Upper lobe of right lung (tissue), 1 donor: ENCODE data around the gene GNL2. TPM values are rescaled to one million over a fixed set of nuclear protein-coding genes. Genes with fewer than 3 reads are reported as not detected.

Source experiments
- ATAC-seq: fragments of 200-7000 bp; cut with Tn5 transposase; one replicate; pipeline ENCODE4 v1.9.1; 2020; ENCODE audit warnings: mild to moderate bottlenecking, moderate library complexity
- DNase-seq: peaks from one replicate; pipeline ENCODE4 v3.0.0-alpha.2; 2020
- H3K27ac ChIP-seq: fragments of 200-600 bp; one replicate; pipeline ENCODE4 v1.8.0; 2022
- H3K27me3 ChIP-seq: fragments of 200-600 bp; one replicate; pipeline ENCODE4 v1.8.0; 2022; ENCODE audit warnings: mild to moderate bottlenecking
- H3K36me3 ChIP-seq: fragments of 200-600 bp; one replicate; pipeline ENCODE4 v1.8.0; 2022
- H3K4me1 ChIP-seq: fragments of 200-600 bp; one replicate; pipeline ENCODE4 v1.8.0; 2022
- H3K4me3 ChIP-seq: fragments of 200-600 bp; one replicate; pipeline ENCODE4 v1.8.0; 2022; ENCODE audit warnings: mild to moderate bottlenecking
- H3K9me3 ChIP-seq: fragments of 200-600 bp; one replicate; pipeline ENCODE4 v1.8.0; 2022
- intact Hi-C: fragments of 100-400 bp; cut with DNase I; formaldehyde crosslinking; loops from one replicate; pipeline ENCODE4 v1.11.0; 2022
- total RNA-seq: library from RNA; stranded (reverse); fragmentation: NEBNext Ultra II Directional; extraction: Animal tissue kit (Norgen Biotek cat#: 25700); gene quantifications from one replicate; pipeline ENCODE4 v1.2.1, GENCODE V29; 2021
- TF ChIP-seq, protein P1 (sequence below): fragments of 200-600 bp; IDR thresholded peaks from one replicate; pipeline ENCODE4 v1.8.0; 2022; ENCODE audit warnings: antibody characterized with exemption
- donor health status: DM: no; HTN: yes; CAD: no; lungs with severe emphysema.

Gene GNL2
- total RNA-seq, 1 donor from 2014 or later: 36.5 TPM

DNA sequence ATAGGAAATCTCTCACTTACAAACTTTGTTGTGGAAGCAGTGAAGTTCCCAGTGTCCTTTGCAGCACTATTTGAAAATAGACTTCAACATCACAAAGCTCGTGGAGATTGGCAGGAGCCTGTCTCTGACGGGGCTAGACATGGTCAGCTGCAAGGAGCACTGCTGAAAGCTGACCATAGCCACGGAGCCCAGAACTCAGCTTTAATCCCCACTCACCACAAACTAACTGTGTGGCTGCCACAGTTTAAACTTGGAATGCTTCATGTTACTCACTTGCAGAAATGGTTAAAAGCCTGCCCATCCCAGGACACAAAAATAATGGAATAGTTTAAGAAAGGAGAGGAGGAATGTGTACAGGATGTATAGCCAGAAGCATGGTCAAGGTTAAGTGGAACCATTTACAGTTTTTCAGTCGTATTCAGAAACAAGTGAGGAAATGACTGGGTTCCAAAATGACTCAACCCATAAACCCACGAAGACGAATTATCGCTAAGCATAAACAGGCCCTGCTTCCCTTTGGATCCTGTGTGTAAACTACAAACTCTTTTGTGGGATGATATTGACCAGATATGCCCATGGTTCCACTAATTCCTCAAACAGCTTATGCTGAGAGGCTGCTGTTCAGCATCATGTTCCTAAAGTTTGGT, 20.8 kb downstream of the GNL2 start:
- ATAC-seq (no peak), DNase-seq (no peak)
- TF ChIP-seq, protein P1, sequence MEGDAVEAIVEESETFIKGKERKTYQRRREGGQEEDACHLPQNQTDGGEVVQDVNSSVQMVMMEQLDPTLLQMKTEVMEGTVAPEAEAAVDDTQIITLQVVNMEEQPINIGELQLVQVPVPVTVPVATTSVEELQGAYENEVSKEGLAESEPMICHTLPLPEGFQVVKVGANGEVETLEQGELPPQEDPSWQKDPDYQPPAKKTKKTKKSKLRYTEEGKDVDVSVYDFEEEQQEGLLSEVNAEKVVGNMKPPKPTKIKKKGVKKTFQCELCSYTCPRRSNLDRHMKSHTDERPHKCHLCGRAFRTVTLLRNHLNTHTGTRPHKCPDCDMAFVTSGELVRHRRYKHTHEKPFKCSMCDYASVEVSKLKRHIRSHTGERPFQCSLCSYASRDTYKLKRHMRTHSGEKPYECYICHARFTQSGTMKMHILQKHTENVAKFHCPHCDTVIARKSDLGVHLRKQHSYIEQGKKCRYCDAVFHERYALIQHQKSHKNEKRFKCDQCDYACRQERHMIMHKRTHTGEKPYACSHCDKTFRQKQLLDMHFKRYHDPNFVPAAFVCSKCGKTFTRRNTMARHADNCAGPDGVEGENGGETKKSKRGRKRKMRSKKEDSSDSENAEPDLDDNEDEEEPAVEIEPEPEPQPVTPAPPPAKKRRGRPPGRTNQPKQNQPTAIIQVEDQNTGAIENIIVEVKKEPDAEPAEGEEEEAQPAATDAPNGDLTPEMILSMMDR: no peak
- Histone ChIP-seq H3K27me3 (no peaks in the 10 kb centered on the region), H3K4me1 (no peaks in the 10 kb centered on the region), H3K9me3 (no peaks in the 10 kb centered on the region), H3K36me3 (peaks cover 97% of the 10 kb centered on the region), H3K4me3 (no peak overlapping the region), H3K27ac (no peak overlapping the region)
- intact Hi-C loops: no loop called here

- Histone ChIP-seq H3K9me3 (no peaks in the 10 kb centered on the region), H3K27ac (no peak overlapping the region), H3K36me3 (peaks cover 99% of the 10 kb centered on the region), H3K4me3 (no peak overlapping the region), H3K4me1 (no peaks in the 10 kb centered on the region), H3K27me3 (no peaks in the 10 kb centered on the region)
- TF ChIP-seq, protein P1: no peak
- ATAC-seq (no peak), DNase-seq (no peak)
- intact Hi-C loops: no loop called here
Measured at GRCh38 chr1:37570528-37571334, 25.0 kb downstream of the GNL2 start.

GRCh38 chr1:37567023-37567422, 28.7 kb downstream of the GNL2 start:
- Histone ChIP-seq H3K9me3 (no peaks in the 10 kb centered on the region), H3K4me3 (no peak overlapping the region), H3K4me1 (no peaks in the 10 kb centered on the region), H3K27ac (no peak overlapping the region), H3K27me3 (no peaks in the 10 kb centered on the region), H3K36me3 (peaks cover 78% of the 10 kb centered on the region)
- TF ChIP-seq, protein P1: no peak
- intact Hi-C loops: no loop called here
- DNase-seq (no peak), ATAC-seq (no peak)

GRCh38 chr1:37564892-37565291, 30.8 kb downstream of the GNL2 start:
- Histone ChIP-seq H3K27ac (no peak overlapping the region), H3K4me3 (no peak overlapping the region), H3K27me3 (no peaks in the 10 kb centered on the region), H3K9me3 (no peaks in the 10 kb centered on the region), H3K4me1 (no peaks in the 10 kb centered on the region), H3K36me3 (peaks cover 57% of the 10 kb centered on the region)
- ATAC-seq: no peak
- intact Hi-C loops: no loop called here
- DNase-seq: no peak
- TF ChIP-seq, protein P1: no peak

DNA sequence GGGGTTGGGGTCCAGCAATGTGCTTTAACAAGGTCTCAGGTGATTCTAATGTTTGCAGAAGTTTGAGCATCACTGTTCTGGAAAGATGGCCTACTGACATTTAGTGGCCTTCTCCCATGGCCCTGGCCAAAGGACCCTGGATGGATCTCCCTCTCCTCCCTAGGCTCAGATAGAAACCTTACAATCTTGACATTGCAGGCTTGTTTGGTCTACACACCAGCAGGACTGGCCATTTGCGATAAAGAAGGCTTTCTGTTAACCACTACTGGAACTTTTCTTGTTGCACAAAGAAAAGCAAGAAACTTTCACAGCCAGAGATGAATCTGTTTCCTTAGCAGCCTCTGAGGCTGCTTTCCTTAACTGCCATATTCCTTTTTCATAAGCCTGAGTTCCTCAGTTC, 32.8 kb downstream of the GNL2 start:
- Histone ChIP-seq H3K27me3 (no peaks in the 10 kb centered on the region), H3K36me3 (peaks cover 38% of the 10 kb centered on the region), H3K27ac (no peak overlapping the region)

More for the DNA sequence above, 32.8 kb downstream of the GNL2 start:
- TF ChIP-seq, protein P1: no peak
- H3K9me3 ChIP-seq: no peaks in the 10 kb centered on the region
- intact Hi-C loops: no loop called here
- DNase-seq (no peak), ATAC-seq (no peak)
- H3K4me3 ChIP-seq: no peak overlapping the region
- H3K4me1 ChIP-seq: no peaks in the 10 kb centered on the region
